Keratinocyte (primary cell): Measurements from ENCODE around the gene FIGN. TPM values are rescaled to one million over a fixed set of nuclear protein-coding genes. Genes with fewer than 3 reads are reported as not detected.

Source experiments
- DNase-seq: peaks from one replicate; pipeline ENCODE4 v3.0.0-alpha.2; 2011; ENCODE audit warnings: low read depth, missing footprints, low spot score
- FAIRE-seq: peaks from 2 replicates; lab custom pipeline; 2011; peaks lifted over from hg19 to GRCh38; lab: Jason Lieb, UNC
- H2AFZ ChIP-seq: 2 replicates; pipeline ENCODE4 v1.6.0; 2012; ENCODE audit warnings: low read length, control low read depth, inconsistent platforms; ENCODE audit not compliant: control insufficient read depth
- H3K27ac ChIP-seq: 2 replicates; pipeline ENCODE4 v1.5.1; 2011; ENCODE audit warnings: low read length; ENCODE audit not compliant: control insufficient read depth, insufficient read depth
- H3K27me3 ChIP-seq: 3 replicates; pipeline ENCODE4 v1.6.0; 2011; ENCODE audit warnings: low read length; ENCODE audit not compliant: control insufficient read depth, insufficient read depth; ENCODE audit errors: extremely low read depth
- H3K36me3 ChIP-seq, 2 experiments: 2 replicates in 1 of 2; 3 replicates in 1 of 2; pipeline ENCODE4 v1.5.1; 2011; ENCODE audit warnings: low read length in 2 of 2, mild to moderate bottlenecking in 1 of 2; ENCODE audit not compliant: control insufficient read depth in 2 of 2, insufficient read depth in 2 of 2; ENCODE audit errors: extremely low read depth in 1 of 2
- H3K4me1 ChIP-seq: 3 replicates; pipeline ENCODE4 v1.5.1; 2011; ENCODE audit warnings: low read length; ENCODE audit not compliant: control insufficient read depth, insufficient read depth; ENCODE audit errors: extremely low read depth
- H3K4me2 ChIP-seq: 3 replicates; pipeline ENCODE4 v1.6.0; 2011; ENCODE audit warnings: low read depth, low read length; ENCODE audit not compliant: control insufficient read depth, insufficient read depth; ENCODE audit errors: extremely low read depth
- H3K4me3 ChIP-seq, 3 experiments: fragments of 200-600 bp in 1 of 3; sonication (generic) in 1 of 3; 2 replicates in 2 of 3; 3 replicates in 1 of 3; pipeline ENCODE4 v1.5.1; 2011 to 2016; ENCODE audit warnings: low read length in 3 of 3, mild to moderate bottlenecking in 3 of 3, control low read depth in 2 of 3, inconsistent platforms in 1 of 3, low read depth in 1 of 3, mixed read lengths in 1 of 3, mixed run types in 1 of 3, moderate library complexity in 1 of 3; ENCODE audit not compliant: control insufficient read depth in 2 of 3, insufficient read depth in 2 of 3; ENCODE audit errors: extremely low read depth in 1 of 3
- H3K79me2 ChIP-seq: 2 replicates; pipeline ENCODE4 v1.6.0; 2012; ENCODE audit warnings: low read length; ENCODE audit not compliant: control insufficient read depth, insufficient read depth
- H3K9ac ChIP-seq: 3 replicates; pipeline ENCODE4 v1.6.0; 2011; ENCODE audit warnings: low read length; ENCODE audit not compliant: control insufficient read depth, insufficient read depth; ENCODE audit errors: extremely low read depth
- H3K9me1 ChIP-seq: 3 replicates; pipeline ENCODE4 v1.6.0; 2011; ENCODE audit warnings: low read length; ENCODE audit not compliant: control insufficient read depth, insufficient read depth; ENCODE audit errors: extremely low read depth
- H3K9me3 ChIP-seq: 2 replicates; pipeline ENCODE4 v1.5.1; 2012; ENCODE audit warnings: low read depth, low read length; ENCODE audit not compliant: control insufficient read depth
- H4K20me1 ChIP-seq: 3 replicates; pipeline ENCODE4 v1.6.0; 2011; ENCODE audit warnings: low read length; ENCODE audit not compliant: control insufficient read depth, insufficient read depth; ENCODE audit errors: extremely low read depth
- CTCF ChIP-seq, 3 experiments: IDR thresholded peaks in 1 of 3; conservative IDR thresholded peaks in 1 of 3; optimal IDR thresholded peaks in 1 of 3; 2 replicates in 2 of 3; 3 replicates in 1 of 3; pipeline versions ENCODE3 to v1.5.1; 2011; ENCODE audit warnings: low read length in 3 of 3, mild to moderate bottlenecking in 3 of 3, moderate library complexity in 2 of 3, control low read depth in 1 of 3, inconsistent platforms in 1 of 3; ENCODE audit not compliant: insufficient read depth in 2 of 3; ENCODE audit errors: extremely low read depth in 1 of 3
- EZH2 ChIP-seq: IDR thresholded peaks from one replicate; pipeline ENCODE4 v1.6.1; 2012; ENCODE audit warnings: inconsistent platforms, mild to moderate bottlenecking, low read length, moderate library complexity
- dilution Hi-C: fragments of 300-500 bp; cut with MboI; formaldehyde crosslinking; loops from one replicate; pipeline ENCODE4 v1.7.0; 2020; ENCODE audit warnings: low sequenced_read_pairs; ENCODE audit not compliant: extremely low pct_ligation_motif_present
- polyA plus RNA-seq, 5 experiments: library from polyadenylated mRNA; depleted of rRNA in 3 of 5; stranded (reverse) in 3 of 5; stranded (forward) in 1 of 5; unstranded in 1 of 5; fragments of >200 nt; gene quantifications; 1 replicate in 1 of 5; 2 replicates in 3 of 5; 3 replicates in 1 of 5; pipeline versions ENCODE4 v1.2.1 to v1.2.3, GENCODE V29; 2011 to 2012; ENCODE audit warnings: missing spikeins in 2 of 5, low read depth in 1 of 5, low replicate concordance in 1 of 5

FIGN gene
- polyA plus RNA-seq, 1 donor (not counting 4 experiments of a cell fraction or from before 2014, with no cell fraction given) = 2.9 TPM

GRCh38 chr2:163612332-163612731 lies 123.5 kb downstream of the FIGN start:
- Histone ChIP-seq H3K9ac (no peak overlapping the region), H3K27me3 (no peaks in the 10 kb centered on the region), H3K4me1 (no peaks in the 10 kb centered on the region), H4K20me1 (no peaks in the 10 kb centered on the region), H3K79me2 (no peaks in the 10 kb centered on the region), H3K36me3 (peaks cover 5 to 9% of the 10 kb centered on the region in 2 experiments), H3K27ac (no peak overlapping the region), H3K9me1 (no peaks in the 10 kb centered on the region), H2AFZ (no peak overlapping the region), H3K9me3 (no peaks in the 10 kb centered on the region), H3K4me2 (no peak overlapping the region), H3K4me3 (no peak overlapping the region)
- DNase-seq (no peak), FAIRE-seq (no peak)
- no peak for TF ChIP-seq EZH2
- TF ChIP-seq CTCF (optimal IDR thresholded peaks at IDR 0.05 in 1 of 3, IDR thresholded peaks at IDR 0.05 in 1 of 3, conservative IDR thresholded peaks at IDR 0.05 in 1 of 3; ENCODE audit: extremely low read depth in 1 of 3, insufficient read depth in 2 of 3, low read length in 3 of 3) = no peak
- dilution Hi-C loops = no loop called here

- Histone ChIP-seq H3K9ac (no peak overlapping the region), H3K27ac (no peak overlapping the region), H3K36me3 (peaks cover 5 to 9% of the 10 kb centered on the region in 2 experiments), H4K20me1 (no peaks in the 10 kb centered on the region), H3K79me2 (no peaks in the 10 kb centered on the region), H3K27me3 (no peaks in the 10 kb centered on the region), H3K4me3 (no peak overlapping the region), H3K4me1 (no peaks in the 10 kb centered on the region), H3K9me3 (no peaks in the 10 kb centered on the region), H3K4me2 (no peak overlapping the region), H3K9me1 (no peaks in the 10 kb centered on the region), H2AFZ (no peak overlapping the region)
- TF ChIP-seq EZH2 = no peak
- TF ChIP-seq CTCF (optimal IDR thresholded peaks at IDR 0.05 in 1 of 3, IDR thresholded peaks at IDR 0.05 in 1 of 3, conservative IDR thresholded peaks at IDR 0.05 in 1 of 3; ENCODE audit: extremely low read depth in 1 of 3, insufficient read depth in 2 of 3, low read length in 3 of 3) = no peak
- DNase-seq (no peak), FAIRE-seq (no peak)
- dilution Hi-C loops = no loop called here
Measured at GRCh38 chr2:163611557-163611906, 124.3 kb downstream of the FIGN start.
